ENCODE data around the gene KRT23. TPM values are rescaled to one million over a fixed set of nuclear protein-coding genes. Genes with fewer than 3 reads are reported as not detected.
A peak's percentile ranks its signal among the peaks of the same experiment; 100 is the strongest.

KRT23 gene
- total and polyA plus RNA-seq, 2 of the 4 experiments (the other 2 are of a cell fraction), result 0.36 to 0.39 TPM

GRCh38 chr17:40962059-40962561 lies 24.7 kb upstream of the KRT23 start:
- Histone ChIP-seq H3K18ac (ENCODE audit: low read depth, low read length) (no peak overlapping the region; the same call in 1 of the 2 replicates), H3K14ac (replicated peaks; ENCODE audit: low read depth, low read length) (no peak overlapping the region), H2AK9ac (replicated peaks; ENCODE audit: low read depth, low read length, poor library complexity) (no peak overlapping the region), H3K9ac (ENCODE audit: low read depth, low read length) (no peak overlapping the region), H4K91ac (ENCODE audit: insufficient read depth, low read depth, low read length) (no peak overlapping the region; the same call in 1 of the 2 replicates), H3K9me3 (ENCODE audit: control insufficient read depth, insufficient read depth, low read length) (peaks cover 6% of the 10 kb centered on the region), H2BK5ac (ENCODE audit: low read depth, low read length, poor library complexity, severe bottlenecking) (no peak overlapping the region), H2BK120ac (ENCODE audit: low read depth, low read length) (peak overlapping the region; percentile 35), H3K4me2 (ENCODE audit: low read depth, low read length) (no peak overlapping the region), H3K79me1 (ENCODE audit: low read depth in 1 of 2, low read length in 2 of 2) (no peaks in the 10 kb centered on the region), H3K27me3 (ENCODE audit: control insufficient read depth, insufficient read depth, low read length) (no peaks in the 10 kb centered on the region), H4K8ac (ENCODE audit: low read depth in 2 of 2, low read length in 2 of 2) (no peak overlapping the region), H3K56ac (ENCODE audit: extremely low read depth, insufficient read depth, low read length) (no peak overlapping the region), H3K36me3 (ENCODE audit: control insufficient read depth, insufficient read depth, low read length) (no peaks in the 10 kb centered on the region), H3K27ac (ENCODE audit: insufficient read depth, low read length) (no peak overlapping the region), H3K4me1 (ENCODE audit: control insufficient read depth, insufficient read depth, low read length) (peaks cover 7% of the 10 kb centered on the region), H2AK5ac (ENCODE audit: low read depth, low read length) (peak overlapping the region; percentile 58), H2BK20ac (ENCODE audit: low read depth, low read length) (no peak overlapping the region), H3K4ac (ENCODE audit: low read depth, low read length) (no peak overlapping the region), H3K4me3 (ENCODE audit: insufficient read depth, low read depth, low read length) (no peak overlapping the region), H4K5ac (ENCODE audit: low read depth, low read length) (no peak overlapping the region; the same call in 1 of the 2 replicates), H2AFZ (replicated peaks; ENCODE audit: low read length, poor library complexity) (no peak overlapping the region), H2BK15ac (ENCODE audit: low read depth, low read length) (no peak overlapping the region; the same call in 2 of the 3 replicates), H3K9me1 (ENCODE audit: insufficient read depth, low read length) (peaks cover 9% of the 10 kb centered on the region), H3K23ac (ENCODE audit: low read depth, low read length) (peak overlapping the region; percentile 5; the same call in 1 of the 2 replicates), H4K20me1 (ENCODE audit: insufficient read depth, low read length) (no peaks in the 10 kb centered on the region)
- in situ Hi-C loops (cut with MboI; ENCODE audit: low sequenced_read_pairs), result no loop called here
- WGBS, 2 experiments (ENCODE audit: extremely low coverage in 2 of 2, insufficient read length in 1 of 2), result no CpG with 5 or more reads among the region's 4 CpGs
- POLR2A ChIA-PET (ENCODE audit: unreplicated experiment), result interaction anchor here (0.5 kb wide), 1 partner anchor 418 kb away, joined by 10 read pairs; no protein-coding TSS in a partner anchor
- no peak for DNase-seq
- TF ChIP-seq MAFK (IDR thresholded peaks at IDR 0.05; ENCODE audit: low read depth, low read length) (0 out of 2 replicates have a peak, but pooled peaks have one; percentile 17), NFE2L2 (IDR thresholded peaks at IDR 0.05; ENCODE audit: low read depth, low read length) (no peak)
- CTCF ChIA-PET, result interaction anchor here (1.0 kb wide), 1 partner anchor 360 kb away, joined by 4 read pairs; no protein-coding TSS in a partner anchor
- no peak for ATAC-seq (ENCODE audit: low read depth)
- intact Hi-C loops (cut with micrococcal nuclease), result no loop called here
- BruUV-seq (replicated peaks), result no TSS peak
- dilution Hi-C loops (cut with HindIII; ENCODE audit: low sequenced_read_pairs, unreplicated experiment), result no loop called here

Data from IMR-90 (cell line).